Measurements from ENCODE around the gene EPS15.

The EPS15 gene

DNA sequence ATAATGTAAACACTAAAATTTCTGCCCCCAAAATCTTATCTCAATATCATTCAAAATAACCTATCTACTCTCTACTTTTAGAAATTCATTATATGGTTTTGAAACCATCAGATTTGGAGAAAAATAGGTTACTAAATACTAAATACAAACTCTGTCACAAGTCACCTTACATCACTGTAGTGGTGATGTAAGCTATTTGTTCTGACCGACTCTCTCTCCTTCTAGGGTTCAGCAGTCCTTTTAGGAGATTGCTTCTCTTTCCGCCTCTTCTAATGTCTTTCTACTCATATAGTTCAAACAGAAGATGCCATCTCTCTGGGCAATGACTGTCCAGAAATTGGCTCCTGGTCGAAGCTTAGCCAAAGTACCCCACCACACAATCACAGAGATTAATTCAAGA, 93.1 kb downstream of the EPS15 start:
- no peak overlapping the region for H3K4me3 ChIP-seq (ENCODE audit: low read depth, low read length)
- TF ChIP-seq, protein P1, sequence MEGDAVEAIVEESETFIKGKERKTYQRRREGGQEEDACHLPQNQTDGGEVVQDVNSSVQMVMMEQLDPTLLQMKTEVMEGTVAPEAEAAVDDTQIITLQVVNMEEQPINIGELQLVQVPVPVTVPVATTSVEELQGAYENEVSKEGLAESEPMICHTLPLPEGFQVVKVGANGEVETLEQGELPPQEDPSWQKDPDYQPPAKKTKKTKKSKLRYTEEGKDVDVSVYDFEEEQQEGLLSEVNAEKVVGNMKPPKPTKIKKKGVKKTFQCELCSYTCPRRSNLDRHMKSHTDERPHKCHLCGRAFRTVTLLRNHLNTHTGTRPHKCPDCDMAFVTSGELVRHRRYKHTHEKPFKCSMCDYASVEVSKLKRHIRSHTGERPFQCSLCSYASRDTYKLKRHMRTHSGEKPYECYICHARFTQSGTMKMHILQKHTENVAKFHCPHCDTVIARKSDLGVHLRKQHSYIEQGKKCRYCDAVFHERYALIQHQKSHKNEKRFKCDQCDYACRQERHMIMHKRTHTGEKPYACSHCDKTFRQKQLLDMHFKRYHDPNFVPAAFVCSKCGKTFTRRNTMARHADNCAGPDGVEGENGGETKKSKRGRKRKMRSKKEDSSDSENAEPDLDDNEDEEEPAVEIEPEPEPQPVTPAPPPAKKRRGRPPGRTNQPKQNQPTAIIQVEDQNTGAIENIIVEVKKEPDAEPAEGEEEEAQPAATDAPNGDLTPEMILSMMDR (IDR thresholded peaks at IDR 0.05; ENCODE audit: borderline replicate concordance, insufficient read depth, low read depth, low read length) = no peak

DNA sequence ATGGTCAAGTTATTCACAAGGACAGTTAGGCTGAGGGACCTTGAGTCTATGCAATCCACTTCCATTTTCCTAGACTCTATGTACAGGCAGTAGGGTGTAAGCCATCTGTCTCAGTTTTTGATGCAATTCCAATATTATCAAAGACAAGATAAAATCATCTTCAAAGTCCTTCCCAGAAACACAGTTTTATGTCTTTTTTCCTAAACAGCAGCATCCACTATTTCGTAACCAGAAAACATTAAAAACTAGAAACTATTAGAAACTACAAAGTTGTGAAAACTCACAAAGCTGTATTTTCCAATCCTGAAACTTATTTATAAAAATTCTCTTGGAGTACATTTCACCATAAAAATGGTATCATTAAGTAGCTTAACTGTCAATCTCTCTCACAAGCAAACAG, 93.8 kb downstream of the EPS15 start:
- TF ChIP-seq, protein P1 (IDR thresholded peaks at IDR 0.05; ENCODE audit: borderline replicate concordance, insufficient read depth, low read depth, low read length) = no peak
- no peak overlapping the region for H3K4me3 ChIP-seq (ENCODE audit: low read depth, low read length)

DNA sequence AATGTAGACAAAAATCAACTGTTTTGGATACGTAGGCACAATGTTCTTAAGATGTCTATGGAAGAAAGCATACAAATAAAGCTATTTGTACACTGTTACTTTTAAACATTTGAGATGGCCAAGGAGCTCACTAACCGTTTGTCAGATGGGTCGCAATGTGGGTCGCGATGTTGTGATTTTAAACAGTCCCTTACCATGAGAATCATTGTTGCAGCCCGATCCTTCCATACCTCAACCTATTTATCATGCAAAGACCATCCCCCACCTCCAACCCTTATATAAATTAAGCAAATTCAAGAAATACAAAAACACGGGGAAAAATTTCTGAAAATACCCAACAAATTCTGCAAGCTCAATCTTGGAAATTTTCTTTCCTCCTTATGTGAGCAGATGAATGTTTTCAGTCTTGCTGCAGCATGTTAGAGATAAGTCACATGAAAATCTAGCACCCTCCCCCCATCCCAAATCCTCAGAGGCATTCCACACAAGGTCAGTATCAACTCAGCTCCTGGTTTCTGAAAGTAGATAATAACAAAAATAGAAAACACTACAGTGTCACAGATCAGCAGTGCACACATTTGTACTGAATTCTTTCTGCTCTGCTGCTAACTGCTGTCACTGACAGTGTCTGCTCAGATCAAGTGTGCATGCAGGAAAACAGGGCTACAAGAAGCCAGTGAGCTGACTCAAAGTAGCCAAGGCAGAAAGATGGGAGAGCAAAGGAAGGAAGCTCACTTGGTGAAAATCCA, 95.8 kb downstream of the EPS15 start:
- TF ChIP-seq, protein P1 (IDR thresholded peaks at IDR 0.05; ENCODE audit: borderline replicate concordance, insufficient read depth, low read depth, low read length) = no peak
- no peak overlapping the region for H3K4me3 ChIP-seq (ENCODE audit: low read depth, low read length)

DNA sequence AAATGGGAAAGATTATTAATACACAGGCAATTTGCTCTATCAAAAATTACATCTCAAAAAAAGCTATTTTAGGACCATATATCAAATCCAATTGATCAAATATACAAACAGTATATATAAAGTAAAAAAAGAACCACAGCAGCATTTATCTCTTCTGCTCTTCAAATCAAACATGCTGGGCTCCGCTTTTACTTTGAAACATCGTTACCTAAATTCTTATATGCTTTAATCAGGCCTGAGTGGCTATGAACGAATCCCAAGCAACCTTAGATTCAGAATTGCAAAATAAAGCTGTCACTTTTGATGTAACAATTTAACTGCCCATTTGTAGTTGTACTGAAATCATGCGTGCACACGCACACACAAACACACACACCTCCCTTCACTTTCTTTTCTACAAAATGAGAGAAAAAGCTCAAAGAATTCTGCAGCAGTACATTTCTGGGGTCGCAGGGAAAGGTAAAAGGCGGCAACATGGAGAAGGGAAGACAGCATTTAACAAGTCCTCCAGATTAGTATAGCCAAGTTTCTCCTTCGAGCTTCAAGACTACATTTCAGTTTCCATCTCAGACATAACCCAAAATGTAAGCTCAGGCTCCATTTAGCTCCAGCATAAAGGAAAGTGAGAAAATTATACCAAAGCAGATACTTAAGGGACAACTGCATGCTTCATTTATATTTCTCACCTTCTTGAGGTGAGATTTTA, 96.5 kb downstream of the EPS15 start:
- no peak overlapping the region for H3K4me3 ChIP-seq (ENCODE audit: low read depth, low read length)
- TF ChIP-seq, protein P1 (IDR thresholded peaks at IDR 0.05; ENCODE audit: borderline replicate concordance, insufficient read depth, low read depth, low read length) = no peak

DNA sequence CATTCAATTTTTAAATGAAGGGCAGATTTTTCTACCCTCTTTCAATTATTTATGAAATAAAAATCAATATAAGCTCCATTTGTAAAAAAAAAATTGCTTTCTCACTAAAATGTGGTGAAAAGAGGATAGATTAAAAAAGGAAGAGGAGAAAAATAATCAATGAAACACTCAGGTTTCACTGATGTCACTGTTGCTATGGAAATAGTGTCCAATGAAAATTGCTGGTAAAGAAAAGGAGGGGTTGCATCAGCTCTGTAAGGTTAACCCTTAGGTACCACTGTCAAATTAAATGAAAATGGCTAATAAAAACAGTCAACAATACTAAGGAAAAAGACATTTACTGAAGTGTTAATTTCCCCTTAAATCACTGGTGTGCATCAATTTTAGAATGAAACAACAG, 97.1 kb downstream of the EPS15 start:
- no peak overlapping the region for H3K4me3 ChIP-seq (ENCODE audit: low read depth, low read length)
- TF ChIP-seq, protein P1 (IDR thresholded peaks at IDR 0.05; ENCODE audit: borderline replicate concordance, insufficient read depth, low read depth, low read length) = no peak

DNA sequence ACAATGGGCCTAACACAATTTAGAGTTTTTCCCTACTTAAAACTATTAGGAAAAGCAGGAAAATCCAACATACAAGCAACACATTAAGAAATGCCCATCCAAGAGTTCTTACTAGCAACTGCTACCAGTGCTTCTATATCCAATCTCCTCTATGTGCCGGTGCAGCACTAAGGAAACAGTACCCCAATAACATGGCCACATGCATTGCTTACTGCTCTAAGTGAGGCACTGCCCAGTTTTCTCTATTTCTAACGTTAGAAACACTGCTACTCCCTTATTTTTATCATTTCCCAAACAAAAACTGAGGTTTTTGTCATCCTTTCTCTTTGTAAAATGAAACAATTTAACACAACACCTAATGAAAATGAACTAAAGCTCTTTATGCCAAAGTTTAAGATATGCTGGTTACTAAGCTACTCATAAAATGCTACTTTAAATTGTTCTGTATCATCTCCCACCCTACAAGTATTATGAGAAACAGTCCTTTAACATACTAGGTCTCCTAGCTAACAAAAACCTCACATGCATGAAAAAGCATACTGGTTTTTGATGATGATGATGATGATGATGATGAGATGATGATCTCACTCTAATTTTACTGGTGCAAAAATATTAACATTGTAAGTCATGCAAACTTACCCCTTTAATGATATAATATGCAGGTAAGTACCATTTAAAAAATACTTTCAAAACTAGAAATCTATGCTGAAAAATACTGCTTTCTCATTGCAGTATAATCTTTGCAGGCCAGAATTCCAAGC, 98.0 kb downstream of the EPS15 start:
- no peak overlapping the region for H3K4me3 ChIP-seq (ENCODE audit: low read depth, low read length)
- TF ChIP-seq, protein P1 (IDR thresholded peaks at IDR 0.05; ENCODE audit: borderline replicate concordance, insufficient read depth, low read depth, low read length) = no peak

All from GM12875 (cell line).